ENCODE measurements around the gene LCAT.

DNA sequence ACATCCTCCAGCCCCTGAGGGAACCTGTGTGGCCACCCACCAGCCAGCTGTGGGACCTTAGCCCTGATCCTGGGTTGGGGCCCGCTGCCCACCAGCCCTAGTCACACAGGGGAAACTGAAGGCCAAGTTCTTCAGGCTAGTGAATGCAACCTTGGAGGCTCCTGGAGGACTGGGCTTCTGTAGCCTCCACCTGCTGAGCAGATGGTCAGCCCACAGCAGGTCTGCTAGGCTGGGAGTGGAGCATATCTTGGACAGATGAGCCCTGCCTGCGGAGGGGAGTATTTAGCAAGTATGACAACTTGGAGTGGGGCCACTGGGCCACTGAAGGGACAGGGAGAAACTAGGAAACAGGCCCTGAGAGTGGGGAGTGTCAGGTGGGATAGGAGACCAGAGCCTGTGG is 32.3 kb upstream of the LCAT start:
- TF ChIP-seq, protein P1, sequence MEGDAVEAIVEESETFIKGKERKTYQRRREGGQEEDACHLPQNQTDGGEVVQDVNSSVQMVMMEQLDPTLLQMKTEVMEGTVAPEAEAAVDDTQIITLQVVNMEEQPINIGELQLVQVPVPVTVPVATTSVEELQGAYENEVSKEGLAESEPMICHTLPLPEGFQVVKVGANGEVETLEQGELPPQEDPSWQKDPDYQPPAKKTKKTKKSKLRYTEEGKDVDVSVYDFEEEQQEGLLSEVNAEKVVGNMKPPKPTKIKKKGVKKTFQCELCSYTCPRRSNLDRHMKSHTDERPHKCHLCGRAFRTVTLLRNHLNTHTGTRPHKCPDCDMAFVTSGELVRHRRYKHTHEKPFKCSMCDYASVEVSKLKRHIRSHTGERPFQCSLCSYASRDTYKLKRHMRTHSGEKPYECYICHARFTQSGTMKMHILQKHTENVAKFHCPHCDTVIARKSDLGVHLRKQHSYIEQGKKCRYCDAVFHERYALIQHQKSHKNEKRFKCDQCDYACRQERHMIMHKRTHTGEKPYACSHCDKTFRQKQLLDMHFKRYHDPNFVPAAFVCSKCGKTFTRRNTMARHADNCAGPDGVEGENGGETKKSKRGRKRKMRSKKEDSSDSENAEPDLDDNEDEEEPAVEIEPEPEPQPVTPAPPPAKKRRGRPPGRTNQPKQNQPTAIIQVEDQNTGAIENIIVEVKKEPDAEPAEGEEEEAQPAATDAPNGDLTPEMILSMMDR (IDR thresholded peaks at IDR 0.05), result no peak
- no peak for TF ChIP-seq POLR2A (IDR thresholded peaks at IDR 0.05)

Data from prostate gland (tissue), 2 donors.